Measurements from ENCODE around the gene PRCD.
"Not testable (repeated sequence)": the region's sequence is repeated elsewhere in the genome, so short reads cannot be mapped to it uniquely, and the experiment has no call there.

Gene PRCD

GRCh38 chr17:76528528-76529223 is 11.2 kb upstream of the PRCD start:
- DNase-seq, result no peak

GRCh38 chr17:76529224-76530094 is 10.4 kb upstream of the PRCD start:
- peak; percentile 79 for DNase-seq

- peak; percentile 55 for DNase-seq
Observed at GRCh38 chr17:76530095-76530723, 9.6 kb upstream of the PRCD start.

GRCh38 chr17:76530811-76531485 is 8.9 kb upstream of the PRCD start:
- no peak for DNase-seq

GRCh38 chr17:76531486-76532038 is 8.3 kb upstream of the PRCD start:
- no peak for DNase-seq

GRCh38 chr17:76532072-76532651 is 7.7 kb upstream of the PRCD start:
- DNase-seq, result no peak

- not testable (repeated sequence) for DNase-seq
Observed at GRCh38 chr17:76533640-76534359, 6.0 kb upstream of the PRCD start.

- DNase-seq, result no peak
Observed at GRCh38 chr17:76534831-76535732, 4.8 kb upstream of the PRCD start.

GRCh38 chr17:76535788-76536510 is 3.9 kb upstream of the PRCD start:
- DNase-seq, result no peak

- no peak for DNase-seq
Observed at GRCh38 chr17:76536511-76537287, 3.1 kb upstream of the PRCD start.

- DNase-seq, result no peak
Observed at GRCh38 chr17:76537288-76537577, 2.6 kb upstream of the PRCD start.

GRCh38 chr17:76537578-76538280 is 2.1 kb upstream of the PRCD start, which contains the start of gene CYGB:
CYGB (minus strand) TSS chr17:76537709; CDS start chr17:76537542, 167 bp downstream.
- DNase-seq, result no peak

- DNase-seq, result no peak
Observed at GRCh38 chr17:76538281-76538931, 1.4 kb upstream of the PRCD start.

- DNase-seq, result no peak
Observed at GRCh38 chr17:76538941-76539570, 788 bp upstream of the PRCD start.

GRCh38 chr17:76540381-76541300 is 797 bp downstream of the PRCD start:
- peak; percentile 88 for DNase-seq

GRCh38 chr17:76541739-76542454 is 2.1 kb downstream of the PRCD start:
- no peak for DNase-seq

Measured in inflammatory macrophage treated with lipopolysaccharide for 4 hours (primary cell).